ENCODE measurements around the gene CFAP20DC.
"Not testable (repeated sequence)": the region's sequence is repeated elsewhere in the genome, so short reads cannot be mapped to it uniquely, and the experiment has no call there.

CFAP20DC gene

DNA sequence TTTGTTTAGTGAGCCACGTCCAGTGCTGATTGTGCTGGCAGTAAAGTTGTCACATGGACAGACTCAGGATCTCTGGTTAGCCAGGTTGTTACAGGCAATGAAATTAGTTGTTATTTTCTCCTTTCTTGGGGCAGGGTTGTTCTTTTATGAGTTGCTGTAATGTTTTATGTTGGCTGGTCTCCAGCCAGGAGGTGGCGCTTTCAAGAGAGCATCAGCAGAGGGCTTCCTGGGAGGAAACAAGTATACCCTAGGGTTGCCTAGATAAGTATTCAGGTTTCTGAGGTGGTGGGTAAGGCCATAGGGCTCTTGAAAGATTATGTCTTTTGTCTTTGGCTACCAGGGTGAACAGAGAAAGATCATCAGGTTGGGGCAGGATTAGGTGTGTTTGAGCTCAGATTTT is 14.5 kb upstream of the CFAP20DC start:
- no peak for DNase-seq (ENCODE audit: low spot score)
- H3K9me3 Mint-ChIP-seq, result no peaks in the 10 kb centered on the region
- H3K36me3 Mint-ChIP-seq (ENCODE audit: low read depth), result no peaks in the 10 kb centered on the region
- H3K27ac Mint-ChIP-seq, result no peak overlapping the region
- no peak overlapping the region for H3K4me3 Mint-ChIP-seq
- H3K27me3 Mint-ChIP-seq (ENCODE audit: low read depth), result peaks cover 51% of the 10 kb centered on the region
- H3K4me1 Mint-ChIP-seq (ENCODE audit: low read depth), result no peaks in the 10 kb centered on the region

- DNase-seq (ENCODE audit: low spot score), result no peak
- no peaks in the 10 kb centered on the region for H3K36me3 Mint-ChIP-seq (ENCODE audit: low read depth)
- no peak overlapping the region for H3K4me3 Mint-ChIP-seq
- peaks cover 40% of the 10 kb centered on the region for H3K27me3 Mint-ChIP-seq (ENCODE audit: low read depth)
- H3K9me3 Mint-ChIP-seq, result no peaks in the 10 kb centered on the region
- no peak overlapping the region for H3K27ac Mint-ChIP-seq
- H3K4me1 Mint-ChIP-seq (ENCODE audit: low read depth), result peaks cover under 1% of the 10 kb centered on the region
These were observed 6.9 kb upstream of the CFAP20DC start for GRCh38 chr3:59056706-59057105.

GRCh38 chr3:59052803-59053411 is 3.1 kb upstream of the CFAP20DC start:
- no peaks in the 10 kb centered on the region for H3K9me3 Mint-ChIP-seq
- DNase-seq (ENCODE audit: low spot score), result no peak
- peaks cover 11% of the 10 kb centered on the region for H3K4me1 Mint-ChIP-seq (ENCODE audit: low read depth)
- peaks cover 13% of the 10 kb centered on the region for H3K27me3 Mint-ChIP-seq (ENCODE audit: low read depth)
- H3K4me3 Mint-ChIP-seq, result no peak overlapping the region
- H3K27ac Mint-ChIP-seq, result no peak overlapping the region
- no peaks in the 10 kb centered on the region for H3K36me3 Mint-ChIP-seq (ENCODE audit: low read depth)

DNA sequence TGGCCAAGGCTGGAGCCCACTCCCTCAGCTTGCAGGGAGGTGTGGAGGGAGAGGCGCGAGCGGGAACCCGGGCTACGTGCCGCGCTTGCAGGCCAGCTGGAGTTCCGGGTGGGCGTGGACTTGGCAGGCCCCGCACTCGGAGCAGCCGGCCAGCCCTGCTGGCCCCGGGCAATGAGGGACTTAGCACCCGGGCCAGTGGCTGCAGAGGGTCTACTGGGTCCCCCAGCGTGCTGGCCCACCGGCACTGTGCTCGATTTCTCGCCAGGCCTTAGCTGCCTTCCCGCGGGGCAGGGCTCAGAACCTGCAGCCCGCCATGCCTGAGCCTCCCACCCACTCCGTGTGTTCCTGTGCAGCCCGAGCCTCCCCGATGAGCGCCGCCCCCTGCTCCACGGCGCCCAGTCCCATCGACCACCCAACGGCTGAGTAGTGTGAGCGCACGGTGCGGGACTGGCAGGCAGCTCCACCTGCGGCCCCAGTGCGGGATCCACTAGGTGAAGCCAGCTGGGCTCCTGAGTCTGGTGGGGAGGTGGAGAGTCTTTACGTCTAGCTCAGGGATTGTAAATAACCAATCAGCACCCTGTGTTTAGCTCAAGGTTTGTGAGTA is 1.1 kb upstream of the CFAP20DC start:
- Mint-ChIP-seq H3K27me3 (ENCODE audit: low read depth) (peaks cover 12% of the 10 kb centered on the region), H3K4me1 (ENCODE audit: low read depth) (peaks cover 11% of the 10 kb centered on the region)
- not testable (repeated sequence) for H3K9me3 Mint-ChIP-seq; H3K36me3 Mint-ChIP-seq (ENCODE audit: low read depth); H3K27ac Mint-ChIP-seq; H3K4me3 Mint-ChIP-seq; DNase-seq (ENCODE audit: low spot score)

GRCh38 chr3:59046839-59047238 is 3.0 kb downstream of the CFAP20DC start:
- Mint-ChIP-seq H3K4me1 (ENCODE audit: low read depth) (peaks cover 11% of the 10 kb centered on the region), H3K27me3 (ENCODE audit: low read depth) (no peaks in the 10 kb centered on the region), H3K9me3 (no peaks in the 10 kb centered on the region), H3K4me3 (no peak overlapping the region), H3K36me3 (ENCODE audit: low read depth) (no peaks in the 10 kb centered on the region), H3K27ac (no peak overlapping the region)
- no peak for DNase-seq (ENCODE audit: low spot score)

GRCh38 chr3:59043391-59043790 is 6.4 kb downstream of the CFAP20DC start:
- no peak for DNase-seq (ENCODE audit: low spot score)
- peaks cover under 1% of the 10 kb centered on the region for H3K4me1 Mint-ChIP-seq (ENCODE audit: low read depth)
- no peaks in the 10 kb centered on the region for H3K9me3 Mint-ChIP-seq
- H3K4me3 Mint-ChIP-seq, result no peak overlapping the region
- no peak overlapping the region for H3K27ac Mint-ChIP-seq
- no peaks in the 10 kb centered on the region for H3K36me3 Mint-ChIP-seq (ENCODE audit: low read depth)
- no peaks in the 10 kb centered on the region for H3K27me3 Mint-ChIP-seq (ENCODE audit: low read depth)

GRCh38 chr3:59040902-59041301 is 8.9 kb downstream of the CFAP20DC start:
- no peak overlapping the region for H3K27ac Mint-ChIP-seq
- H3K27me3 Mint-ChIP-seq (ENCODE audit: low read depth), result peaks cover 4% of the 10 kb centered on the region
- no peaks in the 10 kb centered on the region for H3K9me3 Mint-ChIP-seq
- H3K4me1 Mint-ChIP-seq (ENCODE audit: low read depth), result no peaks in the 10 kb centered on the region
- DNase-seq (ENCODE audit: low spot score), result no peak
- H3K36me3 Mint-ChIP-seq (ENCODE audit: low read depth), result no peaks in the 10 kb centered on the region
- H3K4me3 Mint-ChIP-seq, result no peak overlapping the region

DNA sequence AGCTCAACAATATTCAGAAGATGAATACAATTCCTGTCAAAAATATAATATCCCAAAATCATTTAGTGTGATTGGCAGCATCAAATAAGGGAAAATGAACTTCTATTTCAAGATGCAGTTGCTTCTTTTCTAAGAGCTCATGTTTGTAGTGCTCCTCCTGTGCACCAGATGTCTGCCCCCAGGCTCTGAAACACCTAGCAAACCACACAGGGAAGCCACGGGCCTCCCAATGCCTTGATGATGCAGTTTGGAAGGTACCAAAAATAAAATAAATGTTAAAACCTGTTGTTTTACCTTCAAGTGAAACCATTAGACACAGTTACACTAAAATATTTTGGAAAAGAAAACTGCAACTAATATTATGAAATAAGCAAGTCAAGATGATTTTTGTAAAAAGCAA is 22.2 kb downstream of the CFAP20DC start:
- Mint-ChIP-seq H3K27me3 (ENCODE audit: low read depth) (peaks cover 16% of the 10 kb centered on the region), H3K4me1 (ENCODE audit: low read depth) (no peaks in the 10 kb centered on the region)

DNA sequence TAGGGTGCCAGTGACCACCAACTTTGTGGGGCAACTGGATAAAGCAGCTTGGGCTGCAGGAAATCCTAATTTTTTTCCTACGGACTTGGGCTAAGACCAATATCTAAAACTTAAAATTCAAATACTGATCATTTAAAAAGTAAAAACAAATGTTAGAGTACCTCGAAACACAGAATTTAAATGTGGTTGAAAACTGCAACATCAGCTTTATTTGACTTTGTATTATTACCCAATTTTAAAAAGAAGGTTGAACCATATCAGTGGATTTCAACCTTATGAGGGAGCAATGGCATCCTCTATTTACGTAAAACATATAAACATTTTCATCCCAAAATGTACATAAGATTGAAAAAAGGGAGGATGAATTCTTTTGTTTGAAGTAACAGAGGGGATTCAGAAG is 26.2 kb downstream of the CFAP20DC start:
- Mint-ChIP-seq H3K4me3 (no peak overlapping the region), H3K4me1 (ENCODE audit: low read depth) (no peaks in the 10 kb centered on the region), H3K27ac (no peak overlapping the region), H3K27me3 (ENCODE audit: low read depth) (peaks cover 20% of the 10 kb centered on the region), H3K9me3 (no peaks in the 10 kb centered on the region), H3K36me3 (ENCODE audit: low read depth) (no peaks in the 10 kb centered on the region)
- DNase-seq (ENCODE audit: low spot score), result no peak

More for the DNA sequence above, 22.2 kb downstream of the CFAP20DC start:
- Mint-ChIP-seq H3K27ac (no peak overlapping the region), H3K9me3 (no peaks in the 10 kb centered on the region), H3K4me3 (no peak overlapping the region), H3K36me3 (ENCODE audit: low read depth) (no peaks in the 10 kb centered on the region)
- DNase-seq (ENCODE audit: low spot score), result no peak

- Mint-ChIP-seq H3K4me3 (no peak overlapping the region), H3K27me3 (ENCODE audit: low read depth) (peaks cover 13% of the 10 kb centered on the region), H3K4me1 (ENCODE audit: low read depth) (no peaks in the 10 kb centered on the region), H3K9me3 (no peaks in the 10 kb centered on the region), H3K27ac (no peak overlapping the region), H3K36me3 (ENCODE audit: low read depth) (no peaks in the 10 kb centered on the region)
- DNase-seq (ENCODE audit: low spot score), result no peak
These were observed 32.2 kb downstream of the CFAP20DC start for GRCh38 chr3:59017617-59017984.

- H3K36me3 Mint-ChIP-seq (ENCODE audit: low read depth), result no peaks in the 10 kb centered on the region
- no peak for DNase-seq (ENCODE audit: low spot score)
- peaks cover 14% of the 10 kb centered on the region for H3K27me3 Mint-ChIP-seq (ENCODE audit: low read depth)
- H3K4me3 Mint-ChIP-seq, result no peak overlapping the region
- no peaks in the 10 kb centered on the region for H3K9me3 Mint-ChIP-seq
- H3K4me1 Mint-ChIP-seq (ENCODE audit: low read depth), result no peaks in the 10 kb centered on the region
- H3K27ac Mint-ChIP-seq, result no peak overlapping the region
These were observed 32.8 kb downstream of the CFAP20DC start for GRCh38 chr3:59016930-59017616.

DNA sequence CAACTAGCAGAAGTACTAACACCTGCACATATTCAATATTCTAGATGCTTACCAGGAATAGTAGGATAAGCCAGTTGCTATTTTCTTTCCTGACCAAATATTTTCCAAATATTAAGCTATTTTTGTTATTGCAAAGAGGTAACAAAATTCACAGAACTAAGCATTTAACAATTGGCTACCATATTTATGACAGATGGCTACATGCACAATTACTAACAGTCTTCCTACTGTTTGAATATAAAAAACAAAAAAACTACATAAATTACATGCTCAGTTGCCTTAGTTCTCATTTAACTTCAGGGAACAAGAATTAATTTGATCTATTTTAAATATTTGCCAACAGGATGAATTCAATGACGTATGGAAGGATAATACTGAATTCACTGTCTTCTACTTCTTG is 36.2 kb downstream of the CFAP20DC start:
- Mint-ChIP-seq H3K27me3 (ENCODE audit: low read depth) (peaks cover 20% of the 10 kb centered on the region), H3K27ac (no peak overlapping the region), H3K4me3 (no peak overlapping the region), H3K4me1 (ENCODE audit: low read depth) (no peaks in the 10 kb centered on the region), H3K36me3 (ENCODE audit: low read depth) (no peaks in the 10 kb centered on the region), H3K9me3 (no peaks in the 10 kb centered on the region)
- no peak for DNase-seq (ENCODE audit: low spot score)

DNA sequence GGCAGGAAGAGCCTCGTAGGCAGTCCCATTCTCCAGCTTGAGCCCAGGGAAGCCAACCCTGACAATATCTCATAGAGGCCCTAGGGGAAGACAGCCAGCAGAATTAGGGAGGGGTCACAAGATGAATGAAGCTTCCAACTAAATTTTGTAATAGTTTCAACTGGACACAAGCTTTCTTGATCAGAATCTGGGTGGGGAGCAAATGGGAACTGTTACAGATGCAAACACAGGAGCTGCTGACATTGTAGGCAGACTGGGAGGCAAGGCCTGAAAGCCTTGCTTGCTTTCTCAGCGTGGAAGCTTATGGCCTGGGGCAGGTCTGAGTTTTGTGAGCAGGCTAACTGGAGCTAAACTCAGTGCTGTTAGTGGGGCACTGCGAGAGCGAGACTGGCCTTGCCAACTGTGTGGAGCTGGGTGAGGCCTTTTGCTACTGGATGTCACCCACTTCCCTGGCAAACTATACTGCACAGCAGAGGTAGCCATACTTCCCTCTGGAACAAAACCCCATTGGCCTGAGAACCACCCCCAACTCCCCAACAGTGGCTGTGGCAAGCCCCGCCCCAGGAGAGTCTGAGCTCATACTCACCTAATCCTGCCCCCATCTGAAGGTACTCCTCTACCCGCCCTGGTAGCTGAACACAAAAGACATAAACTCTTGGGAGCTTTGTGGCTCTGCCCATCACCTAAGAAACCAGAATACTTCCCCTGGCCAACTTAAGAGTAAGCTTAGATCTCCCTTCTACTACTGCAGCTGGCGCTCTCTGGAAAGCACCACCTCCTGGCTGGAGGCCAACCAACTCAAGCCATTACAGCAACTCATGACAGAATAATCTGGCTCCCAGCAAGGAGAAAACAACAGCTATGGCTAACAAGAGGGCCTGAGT is 42.9 kb downstream of the CFAP20DC start:
- Mint-ChIP-seq H3K4me3 (no peak overlapping the region), H3K36me3 (ENCODE audit: low read depth) (no peaks in the 10 kb centered on the region), H3K4me1 (ENCODE audit: low read depth) (no peaks in the 10 kb centered on the region), H3K9me3 (no peaks in the 10 kb centered on the region), H3K27ac (no peak overlapping the region), H3K27me3 (ENCODE audit: low read depth) (peaks cover 18% of the 10 kb centered on the region)
- DNase-seq (ENCODE audit: low spot score), result no peak

- peaks cover 13% of the 10 kb centered on the region for H3K27me3 Mint-ChIP-seq (ENCODE audit: low read depth)
- H3K9me3 Mint-ChIP-seq, result no peaks in the 10 kb centered on the region
- no peak for DNase-seq (ENCODE audit: low spot score)
- H3K27ac Mint-ChIP-seq, result no peak overlapping the region
- no peaks in the 10 kb centered on the region for H3K4me1 Mint-ChIP-seq (ENCODE audit: low read depth)
- no peak overlapping the region for H3K4me3 Mint-ChIP-seq
- H3K36me3 Mint-ChIP-seq (ENCODE audit: low read depth), result no peaks in the 10 kb centered on the region
These were observed 48.1 kb downstream of the CFAP20DC start for GRCh38 chr3:59001675-59002074.

Data from T-helper 2 cell treated with Interferon-gamma antibody and Interleukin-4, amounts not matched to agents 5 μg/mL and 100 μg/mL, for 36 hours (primary cell).